ENCODE measurements around the gene USP47.

DNA sequence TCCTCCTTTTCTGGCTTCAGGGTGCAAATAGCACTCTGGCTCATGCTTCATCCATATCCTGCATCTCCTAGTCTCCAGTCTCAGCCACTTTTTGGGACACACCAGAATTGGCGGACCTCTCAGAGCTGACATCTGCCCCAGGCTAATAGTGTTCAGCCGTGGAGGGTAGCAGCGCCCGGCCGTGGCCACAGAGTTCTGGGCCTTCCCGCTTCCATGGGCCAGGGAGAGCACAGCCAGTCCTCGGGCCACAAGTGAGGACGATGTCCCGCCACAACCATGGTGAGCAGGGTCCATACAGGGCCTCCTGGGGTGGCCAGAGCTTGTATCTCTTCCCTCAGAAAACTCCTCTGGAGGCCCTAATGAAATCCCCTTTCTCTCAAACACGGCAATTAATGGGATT lies 140.7 kb downstream of the USP47 start:
- TF ChIP-seq EZH2 (IDR thresholded peaks at IDR 0.05) = no peak
- TF ChIP-seq, protein P1, sequence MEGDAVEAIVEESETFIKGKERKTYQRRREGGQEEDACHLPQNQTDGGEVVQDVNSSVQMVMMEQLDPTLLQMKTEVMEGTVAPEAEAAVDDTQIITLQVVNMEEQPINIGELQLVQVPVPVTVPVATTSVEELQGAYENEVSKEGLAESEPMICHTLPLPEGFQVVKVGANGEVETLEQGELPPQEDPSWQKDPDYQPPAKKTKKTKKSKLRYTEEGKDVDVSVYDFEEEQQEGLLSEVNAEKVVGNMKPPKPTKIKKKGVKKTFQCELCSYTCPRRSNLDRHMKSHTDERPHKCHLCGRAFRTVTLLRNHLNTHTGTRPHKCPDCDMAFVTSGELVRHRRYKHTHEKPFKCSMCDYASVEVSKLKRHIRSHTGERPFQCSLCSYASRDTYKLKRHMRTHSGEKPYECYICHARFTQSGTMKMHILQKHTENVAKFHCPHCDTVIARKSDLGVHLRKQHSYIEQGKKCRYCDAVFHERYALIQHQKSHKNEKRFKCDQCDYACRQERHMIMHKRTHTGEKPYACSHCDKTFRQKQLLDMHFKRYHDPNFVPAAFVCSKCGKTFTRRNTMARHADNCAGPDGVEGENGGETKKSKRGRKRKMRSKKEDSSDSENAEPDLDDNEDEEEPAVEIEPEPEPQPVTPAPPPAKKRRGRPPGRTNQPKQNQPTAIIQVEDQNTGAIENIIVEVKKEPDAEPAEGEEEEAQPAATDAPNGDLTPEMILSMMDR (IDR thresholded peaks at IDR 0.05) = no peak
- no peak for TF ChIP-seq EZH2phosphoT487 (IDR thresholded peaks at IDR 0.05)

Data from neural progenitor cell (in vitro differentiated cells).